Urinary bladder (tissue), 4 donors: ENCODE results near the gene CSF1. TPM values are rescaled to one million over a fixed set of nuclear protein-coding genes. Genes with fewer than 3 reads are reported as not detected.

ENCODE experiments used
- DNase-seq: peaks from one replicate; pipeline ENCODE4 v3.0.0-alpha.2; 2015; ENCODE audit errors: extremely low spot score
- H3K27ac ChIP-seq: one replicate; pipeline ENCODE4 v1.5.1; 2013; ENCODE audit warnings: low read depth, mild to moderate bottlenecking, moderate library complexity
- H3K36me3 ChIP-seq: one replicate; pipeline ENCODE4 v1.6.1; 2013; ENCODE audit warnings: mild to moderate bottlenecking, moderate library complexity; ENCODE audit not compliant: insufficient read depth
- H3K4me1 ChIP-seq: one replicate; pipeline ENCODE4 v1.6.1; 2013; ENCODE audit warnings: mild to moderate bottlenecking, moderate library complexity; ENCODE audit not compliant: insufficient read depth
- H3K4me3 ChIP-seq: one replicate; pipeline ENCODE4 v1.5.1; 2013; ENCODE audit warnings: low read depth, low read length
- WGBS: extraction: QIAGEN DNeasy Blood & Tissue Kit; methylation state at CpG from one replicate; pipeline ENCODE4 v1.1.7; 2013; 5-methylcytosine and 5-hydroxymethylcytosine counted together
- polyA plus RNA-seq: library from polyadenylated mRNA; stranded (reverse); fragments of 200-250 nt; gene quantifications from one replicate; pipeline ENCODE4 v1.2.3, GENCODE V29; 2013
- total RNA-seq: library from RNA; depleted of rRNA; stranded (reverse); fragments of >200 nt; gene quantifications from one replicate; pipeline ENCODE4 v1.2.3, GENCODE V29; 2014
- donor health status: healthy with polysubstance abuse.
- donor health status: healthy.

The CSF1 gene
- total and polyA plus RNA-seq, 2 donors, result 10.9 to 56.2 TPM

DNA sequence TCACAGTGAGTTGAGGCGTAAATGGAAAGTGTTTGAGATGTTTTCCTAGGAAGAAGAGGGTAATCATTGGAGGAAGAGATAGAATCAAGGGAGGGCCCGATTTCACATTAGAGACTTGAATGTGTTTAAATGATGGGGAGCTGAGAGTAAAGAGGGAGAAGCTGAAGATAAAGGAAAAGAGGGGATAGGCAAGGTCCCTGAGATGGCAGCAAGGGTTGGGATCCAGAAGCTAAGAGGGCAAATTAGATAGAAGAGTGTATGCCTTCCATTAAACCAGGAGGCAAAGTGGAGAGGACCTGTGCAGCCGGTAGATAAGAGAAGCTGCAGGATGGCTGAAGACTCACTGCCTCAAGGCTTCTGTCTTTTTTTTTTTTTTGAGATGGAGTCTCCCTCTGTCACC, 21.6 kb upstream of the CSF1 start:
- DNase-seq, result no peak
- H3K4me3 ChIP-seq, result no peak overlapping the region
- no peak overlapping the region for H3K27ac ChIP-seq
- WGBS, result 97% methylated on average over 3 of the region's 3 CpGs
- H3K36me3 ChIP-seq, result no peaks in the 10 kb centered on the region
- no peaks in the 10 kb centered on the region for H3K4me1 ChIP-seq

DNA sequence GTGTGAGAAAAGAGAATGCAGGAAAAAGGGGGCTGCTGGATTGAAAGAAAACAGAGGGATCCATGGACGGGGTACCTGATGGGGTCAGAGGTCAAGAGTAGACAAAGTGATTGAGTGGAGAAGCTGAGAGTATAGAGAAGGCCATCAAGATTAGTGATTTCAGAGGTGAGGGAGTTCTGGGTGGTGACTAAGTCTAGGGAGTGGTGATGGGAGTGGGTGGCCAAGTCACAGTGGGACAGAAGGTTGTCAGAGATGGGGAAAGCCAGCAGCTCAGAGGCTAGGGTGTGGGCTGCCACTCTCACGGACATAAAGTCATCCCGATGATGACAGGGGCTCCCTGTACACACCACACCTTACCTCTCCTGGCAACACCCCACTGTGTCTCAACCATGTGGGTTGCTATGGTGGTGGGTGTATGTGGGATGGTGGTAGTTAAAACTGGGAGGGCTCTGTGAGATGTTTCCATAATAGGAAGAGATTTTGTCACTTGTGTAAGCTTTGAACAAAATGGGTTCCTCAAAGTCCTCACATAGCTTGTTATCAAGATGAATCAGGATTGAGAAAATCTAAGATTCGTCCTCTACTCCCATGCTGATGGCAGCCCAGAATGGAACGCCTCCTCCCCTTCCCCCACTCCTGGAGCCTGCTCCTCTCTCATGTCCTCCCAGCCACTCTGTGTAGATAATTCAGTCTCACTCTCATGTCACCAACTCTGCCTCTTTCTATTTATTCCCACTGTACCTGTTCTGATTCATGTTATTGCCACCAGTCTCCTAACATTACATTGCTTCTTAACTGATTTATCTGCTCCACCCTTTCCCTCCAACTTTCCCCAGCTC, 20.3 kb upstream of the CSF1 start:
- H3K4me1 ChIP-seq, result no peaks in the 10 kb centered on the region
- no peak for DNase-seq
- WGBS, result 86% methylated on average over 5 of the region's 5 CpGs
- no peak overlapping the region for H3K4me3 ChIP-seq
- H3K27ac ChIP-seq, result no peak overlapping the region
- no peaks in the 10 kb centered on the region for H3K36me3 ChIP-seq

- DNase-seq, result no peak
- WGBS, result 84% methylated on average over 7 of the region's 7 CpGs
- H3K4me1 ChIP-seq, result no peaks in the 10 kb centered on the region
These were observed 18.7 kb upstream of the CSF1 start for GRCh38 chr1:109891930-109892329.

GRCh38 chr1:109892561-109893368, 17.9 kb upstream of the CSF1 start:
- DNase-seq, result no peak
- no peaks in the 10 kb centered on the region for H3K36me3 ChIP-seq
- 64% methylated on average over 10 of the region's 10 CpGs for WGBS
- H3K4me3 ChIP-seq, result no peak overlapping the region
- no peak overlapping the region for H3K27ac ChIP-seq
- no peaks in the 10 kb centered on the region for H3K4me1 ChIP-seq

More at GRCh38 chr1:109891930-109892329, 18.7 kb upstream of the CSF1 start:
- no peak overlapping the region for H3K4me3 ChIP-seq
- H3K27ac ChIP-seq, result no peak overlapping the region
- no peaks in the 10 kb centered on the region for H3K36me3 ChIP-seq

DNA sequence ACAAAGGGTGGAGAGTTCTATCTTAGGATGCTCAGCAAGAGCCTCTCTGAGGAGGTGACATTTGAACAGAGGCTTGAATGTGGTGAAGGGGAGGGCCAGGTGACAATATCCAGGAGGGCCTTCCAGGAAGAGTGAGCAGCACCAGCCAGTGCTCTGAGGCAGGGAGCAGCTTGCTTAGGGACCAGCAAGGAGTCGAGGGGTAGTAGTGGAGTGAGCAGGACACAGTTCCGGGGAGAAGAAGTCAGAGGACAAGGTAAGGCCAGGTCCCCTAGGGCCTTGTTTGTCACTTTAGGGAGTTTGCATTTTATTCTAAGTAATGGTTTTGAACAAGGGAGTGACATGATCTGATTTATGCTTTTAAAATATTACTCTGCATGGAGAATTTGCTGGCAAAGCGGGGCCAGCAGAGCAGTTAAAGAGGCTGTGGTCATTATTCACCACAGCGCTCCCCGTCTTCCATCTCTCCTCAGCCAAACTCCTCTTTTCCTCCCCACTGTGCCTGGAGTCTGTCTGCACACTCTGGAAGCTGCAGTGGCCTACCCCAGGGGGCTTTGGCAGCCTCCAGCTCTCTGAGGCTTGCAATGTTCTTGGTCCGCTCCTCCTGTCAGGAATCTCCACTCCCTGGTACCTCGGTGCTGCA, 17.0 kb upstream of the CSF1 start:
- 97% methylated on average over 7 of the region's 7 CpGs for WGBS
- Histone ChIP-seq H3K36me3 (no peaks in the 10 kb centered on the region), H3K4me1 (no peaks in the 10 kb centered on the region), H3K27ac (no peak overlapping the region), H3K4me3 (no peak overlapping the region)
- no peak for DNase-seq

DNA sequence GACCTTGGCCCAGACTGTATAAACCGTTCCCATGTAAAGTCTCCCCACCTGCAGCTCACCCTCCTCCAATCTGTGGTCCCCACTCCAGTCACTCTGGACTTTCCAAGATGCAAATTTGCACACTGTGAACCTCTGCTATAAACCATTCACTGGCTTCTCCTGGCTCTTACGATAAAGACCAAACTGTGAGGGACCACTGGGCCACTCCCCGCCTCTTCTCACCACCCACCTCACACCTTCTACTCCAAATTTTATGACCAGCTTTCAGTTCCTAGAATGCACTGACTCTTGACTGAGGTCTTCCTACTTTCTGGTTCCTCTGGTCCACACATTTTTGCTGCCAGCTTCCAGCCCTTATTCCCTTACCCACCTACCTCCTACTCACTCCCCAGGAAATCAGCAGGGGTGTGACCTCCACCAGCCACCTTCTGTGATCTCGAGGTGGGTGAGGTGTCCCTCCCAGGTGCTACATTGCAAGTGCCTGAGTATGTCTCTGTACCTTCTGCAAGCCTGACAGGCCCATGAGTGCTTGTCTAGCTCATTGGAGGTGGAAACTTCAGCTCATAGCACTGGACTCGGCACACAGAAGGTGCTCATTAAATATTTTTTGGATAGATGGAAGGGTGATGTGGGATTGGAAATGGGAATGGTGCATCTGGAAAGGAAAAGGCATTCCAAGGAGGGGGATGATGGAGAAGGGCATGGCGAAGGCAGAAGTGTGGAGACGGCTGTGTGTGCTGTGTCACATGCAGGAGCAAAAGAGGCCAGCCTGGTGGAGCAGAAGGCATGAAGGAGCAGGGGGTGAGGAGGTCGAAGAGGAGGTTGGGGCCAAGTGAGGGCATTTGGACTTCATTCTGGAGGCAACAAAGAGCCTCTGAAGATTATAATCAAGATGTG, 15.6 kb upstream of the CSF1 start:
- WGBS, result 80% methylated on average over 8 of the region's 8 CpGs
- no peaks in the 10 kb centered on the region for H3K4me1 ChIP-seq
- H3K27ac ChIP-seq, result no peak overlapping the region
- H3K4me3 ChIP-seq, result no peak overlapping the region
- DNase-seq, result no peak
- no peaks in the 10 kb centered on the region for H3K36me3 ChIP-seq

DNA sequence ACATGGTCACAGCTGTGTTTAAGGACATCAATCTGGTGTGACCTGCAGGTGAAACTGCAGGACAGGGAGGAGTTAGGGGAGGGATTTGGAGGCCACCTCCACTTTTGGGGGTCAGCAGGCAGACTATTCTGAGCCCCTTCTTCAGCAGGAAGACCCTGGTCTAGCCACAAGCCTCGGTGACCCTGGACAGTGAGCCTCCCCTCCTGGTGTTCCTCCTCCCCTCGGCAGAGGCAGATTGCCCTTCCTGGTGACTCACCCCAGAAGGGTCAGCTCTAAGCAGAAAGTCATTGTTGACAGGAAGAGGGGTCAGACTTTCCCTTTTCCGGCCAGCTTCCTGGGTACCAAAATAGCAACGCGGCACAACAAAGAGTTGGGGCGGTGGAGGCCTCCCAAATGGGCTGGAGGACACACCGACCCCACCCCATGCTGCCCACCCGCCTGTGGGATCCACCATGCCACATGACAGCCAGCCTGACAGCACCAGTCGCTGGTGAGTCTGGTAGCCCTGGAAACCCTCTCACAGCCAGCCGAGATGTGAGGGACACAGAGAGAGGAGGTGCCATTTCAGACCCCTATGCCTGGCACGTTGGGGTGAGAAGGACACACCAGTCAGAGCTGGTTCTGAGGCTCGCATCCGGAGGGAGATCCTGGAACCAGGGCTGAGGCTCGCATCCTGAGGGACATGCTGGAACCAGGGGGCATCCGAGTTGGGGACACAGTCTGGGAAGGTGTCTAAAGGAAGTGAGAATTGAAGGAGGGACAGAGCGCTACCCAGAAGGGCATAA, 14.7 kb upstream of the CSF1 start:
- no peaks in the 10 kb centered on the region for H3K4me1 ChIP-seq
- no peak for DNase-seq

DNA sequence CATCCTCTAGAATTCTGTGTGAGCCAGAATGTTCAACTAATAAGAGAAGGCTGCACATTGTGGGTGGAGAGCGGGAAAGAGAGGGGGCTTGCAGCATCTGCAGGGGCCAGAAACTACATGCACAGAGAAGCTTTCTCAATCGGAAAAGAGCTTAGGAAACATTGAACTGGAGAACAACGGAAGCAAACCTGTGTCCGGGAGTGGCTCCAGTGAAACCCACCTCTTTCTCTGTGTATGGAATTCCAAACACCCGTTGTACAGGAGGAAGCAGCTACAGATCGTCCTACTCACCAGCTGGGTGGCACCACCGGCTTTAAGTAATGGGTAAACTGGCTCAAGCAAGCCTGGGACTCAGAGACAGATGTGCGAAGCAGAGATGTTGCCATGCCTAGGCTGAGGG, 14.0 kb upstream of the CSF1 start:
- no peak overlapping the region for H3K27ac ChIP-seq
- DNase-seq, result no peak
- no peaks in the 10 kb centered on the region for H3K4me1 ChIP-seq
- 73% methylated on average over 8 of the region's 8 CpGs for WGBS
- no peak overlapping the region for H3K4me3 ChIP-seq
- no peaks in the 10 kb centered on the region for H3K36me3 ChIP-seq

More for the DNA sequence above, 14.7 kb upstream of the CSF1 start:
- Histone ChIP-seq H3K4me3 (no peak overlapping the region), H3K36me3 (no peaks in the 10 kb centered on the region), H3K27ac (no peak overlapping the region)
- 67% methylated on average over 16 of the region's 16 CpGs for WGBS

DNA sequence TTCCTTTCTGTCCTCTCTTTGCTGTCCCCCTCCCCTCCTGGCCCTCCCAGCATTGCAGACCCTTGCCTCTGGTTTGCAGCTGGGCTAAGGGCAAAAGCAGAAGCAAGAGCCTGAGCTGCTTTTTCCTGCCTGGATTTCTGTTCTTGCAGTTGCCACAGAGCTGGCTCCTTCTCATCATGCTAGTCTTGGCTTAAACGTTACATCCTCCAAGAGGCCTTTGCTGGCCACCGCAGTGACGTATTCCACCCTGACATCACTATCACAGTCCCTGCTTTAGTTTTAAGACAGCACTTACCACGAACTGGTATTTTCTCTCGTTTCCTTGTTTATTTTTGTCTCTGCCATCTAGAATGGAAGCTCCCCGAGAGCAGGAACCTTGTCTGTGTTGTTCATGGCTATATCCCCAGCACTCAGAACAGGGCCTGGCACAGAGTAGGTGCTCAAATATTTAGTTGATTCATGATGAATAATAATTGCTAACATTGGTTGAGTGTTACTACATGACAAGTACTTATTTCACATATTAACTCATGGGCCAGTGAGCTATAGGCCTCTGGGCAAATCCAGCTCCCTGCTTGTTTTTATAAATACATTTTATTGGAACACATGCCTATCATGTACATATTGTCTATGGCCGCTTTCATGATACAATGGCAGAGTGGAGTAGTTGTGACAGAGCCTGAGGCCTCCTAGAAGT, 13.2 kb upstream of the CSF1 start:
- H3K27ac ChIP-seq, result no peak overlapping the region
- H3K4me3 ChIP-seq, result no peak overlapping the region
- H3K4me1 ChIP-seq, result no peaks in the 10 kb centered on the region
- no peak for DNase-seq
- no peaks in the 10 kb centered on the region for H3K36me3 ChIP-seq
- WGBS, result 80% methylated on average over 7 of the region's 7 CpGs

DNA sequence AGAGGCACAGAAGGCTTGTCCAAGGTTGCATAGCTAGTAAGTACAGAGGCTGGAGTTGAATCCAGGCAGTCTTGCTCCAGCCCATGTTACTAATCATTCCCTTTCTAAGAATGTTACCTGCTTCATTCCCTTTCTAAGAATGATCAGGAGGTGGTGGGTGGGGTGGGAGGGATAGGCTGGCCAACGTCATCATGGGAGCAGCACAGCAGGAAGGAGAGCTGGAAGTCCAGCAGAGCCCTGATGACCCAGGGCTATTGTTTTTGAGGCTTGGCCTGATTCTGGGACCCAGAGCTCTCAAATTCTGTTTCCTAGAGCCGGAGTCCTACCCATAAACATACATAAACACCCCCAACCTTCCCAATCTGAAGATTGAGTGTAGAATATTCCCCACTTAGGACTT, 11.8 kb upstream of the CSF1 start:
- no peak for DNase-seq
- no peaks in the 10 kb centered on the region for H3K4me1 ChIP-seq
- 94% methylated on average over 2 of the region's 2 CpGs for WGBS
- H3K4me3 ChIP-seq, result no peak overlapping the region
- H3K27ac ChIP-seq, result no peak overlapping the region
- H3K36me3 ChIP-seq, result no peaks in the 10 kb centered on the region

GRCh38 chr1:109901141-109901523, 9.5 kb upstream of the CSF1 start:
- no peak for DNase-seq
- H3K36me3 ChIP-seq, result no peaks in the 10 kb centered on the region
- 95% methylated on average over 2 of the region's 2 CpGs for WGBS
- no peak overlapping the region for H3K4me3 ChIP-seq
- H3K4me1 ChIP-seq, result no peaks in the 10 kb centered on the region
- no peak overlapping the region for H3K27ac ChIP-seq

DNA sequence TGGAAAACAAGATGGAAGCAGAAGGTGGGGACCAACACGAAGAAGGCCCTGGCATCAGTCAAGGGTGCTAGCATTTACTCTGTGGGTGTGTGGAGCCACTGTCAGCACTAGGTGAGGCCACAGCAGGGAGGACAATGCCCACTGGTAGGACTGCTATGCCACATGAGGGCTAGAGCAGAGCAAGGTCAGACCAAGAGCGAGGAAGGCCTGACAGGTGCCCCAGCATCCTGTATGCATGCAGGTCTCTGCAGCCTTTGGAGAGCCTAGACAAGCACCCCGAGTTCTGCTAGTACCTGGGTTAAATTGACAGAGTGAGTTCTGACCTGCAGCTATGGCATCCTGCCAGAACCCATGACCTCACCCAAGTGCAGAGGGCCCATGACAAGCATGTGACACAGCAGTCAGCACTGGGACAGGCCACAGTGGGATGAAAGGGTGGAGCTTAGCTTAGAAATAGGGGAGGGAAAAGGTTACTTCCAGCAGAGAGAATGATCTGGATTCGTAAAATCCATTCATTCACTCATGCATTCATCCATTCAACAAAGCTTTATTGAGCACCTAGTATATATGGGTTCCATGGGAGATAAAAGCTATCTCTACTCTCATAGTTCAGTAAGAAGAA, 9.0 kb upstream of the CSF1 start:
- Histone ChIP-seq H3K4me1 (no peaks in the 10 kb centered on the region), H3K4me3 (no peak overlapping the region), H3K36me3 (no peaks in the 10 kb centered on the region), H3K27ac (no peak overlapping the region)
- DNase-seq, result no peak
- WGBS, result 90% methylated on average over 4 of the region's 4 CpGs
